Measurements from ENCODE around the gene PHF5A.
"Not testable (repeated sequence)": the region's sequence is repeated elsewhere in the genome, so short reads cannot be mapped to it uniquely, and the experiment has no call there.

Gene PHF5A

GRCh38 chr22:41458161-41458728 lies 10.2 kb downstream of the PHF5A start:
- no peak for DNase-seq (ENCODE audit: low read depth)
- no peak overlapping the region for H3K4me3 ChIP-seq (ENCODE audit: low read depth, low read length)

- DNase-seq (ENCODE audit: low read depth), result peak; percentile 99
- H3K4me3 ChIP-seq (ENCODE audit: low read depth, low read length), result peak overlapping the region; percentile 84
These were observed 20.2 kb downstream of the PHF5A start for GRCh38 chr22:41448189-41448808.

DNA sequence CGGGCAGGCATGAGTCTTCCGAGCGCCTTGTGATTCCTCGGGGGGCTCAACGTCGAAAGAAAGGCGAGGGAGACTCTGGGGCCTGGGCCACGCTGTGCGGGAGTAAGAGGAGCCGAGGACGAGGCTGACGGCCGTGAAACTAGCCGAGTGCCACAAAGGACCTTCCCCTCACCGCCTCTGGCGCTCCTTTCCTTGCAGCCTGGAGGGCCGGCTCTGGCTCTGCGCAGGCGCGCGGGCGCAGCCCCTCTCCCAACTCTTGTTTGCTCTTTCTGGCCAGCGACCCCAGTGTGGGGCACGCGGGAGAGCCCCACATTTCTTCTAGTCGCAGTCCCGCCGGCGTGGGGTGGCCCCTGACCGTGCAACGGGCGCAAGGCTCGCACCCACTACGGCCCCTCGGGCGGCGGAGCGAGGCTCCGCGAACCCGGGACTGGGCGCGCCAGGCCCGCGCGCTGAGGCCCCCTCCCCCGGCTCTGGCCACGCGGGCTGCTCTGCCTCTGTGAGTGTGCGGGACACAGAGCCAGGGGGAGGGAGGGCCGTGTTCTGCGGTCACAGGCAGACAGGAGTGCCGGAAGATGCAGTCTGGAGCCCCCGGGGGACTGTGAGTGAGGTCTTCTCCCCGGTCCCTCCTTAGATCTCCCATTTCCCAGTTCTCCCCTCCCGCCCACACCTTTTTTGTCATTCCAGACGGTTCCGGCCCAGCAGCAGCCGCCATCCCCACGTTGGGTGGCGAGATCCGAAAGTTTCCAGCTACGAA lies 20.9 kb downstream of the PHF5A start:
- peak; percentile 34 for DNase-seq (ENCODE audit: low read depth)

DNA sequence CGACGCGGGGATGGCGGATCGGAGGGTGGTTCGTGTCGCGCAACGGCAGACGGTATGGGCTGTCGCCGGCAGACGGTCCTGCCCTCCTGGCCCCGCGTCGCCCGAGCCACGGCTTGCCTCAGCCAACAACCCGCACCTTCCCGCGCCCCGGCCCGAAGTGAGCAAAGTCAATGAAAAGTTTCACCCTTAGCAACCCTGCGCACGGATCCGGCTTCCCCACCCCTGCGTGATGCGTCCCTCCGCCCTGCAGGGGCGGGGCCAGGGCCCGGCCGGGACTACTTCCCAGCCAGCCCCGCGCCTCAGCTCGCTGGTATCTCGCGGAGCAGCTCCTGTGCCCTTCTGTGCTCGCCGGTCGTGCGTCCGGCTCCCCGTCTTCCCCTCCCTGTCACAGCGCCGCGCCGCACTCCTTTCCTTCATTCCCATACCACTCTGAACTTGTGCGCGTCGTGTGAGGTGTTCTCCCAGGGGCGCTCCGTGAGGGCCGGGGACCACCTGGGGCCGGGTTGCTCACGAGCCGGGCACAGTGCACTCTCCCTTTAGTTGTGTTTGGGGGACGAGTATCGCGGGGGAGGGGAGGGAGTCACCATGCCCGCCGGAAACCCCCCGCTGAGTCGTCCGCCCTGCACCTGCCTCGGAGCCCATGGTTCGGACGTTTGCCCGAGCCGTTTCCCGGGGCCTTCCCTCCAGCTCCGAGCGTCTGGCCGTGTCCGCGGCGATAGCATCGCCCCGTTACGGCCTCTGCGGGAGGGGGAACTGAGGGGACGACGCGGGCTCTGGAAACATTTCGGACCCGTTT lies 21.7 kb downstream of the PHF5A start, which contains the start of gene TOB2:
Gene TOB2 (minus strand): TSS at position 163 of the 796 bp plus-strand sequence. CDS start 9,456 bp downstream, outside the sequence.
- peak within 1 kb of the TSS; percentile 84 for H3K4me3 ChIP-seq (ENCODE audit: low read depth, low read length)
- peak; percentile 90 for DNase-seq (ENCODE audit: low read depth)

More for the DNA sequence above, 20.9 kb downstream of the PHF5A start:
- H3K4me3 ChIP-seq (ENCODE audit: low read depth, low read length), result peak overlapping the region; percentile 84

DNA sequence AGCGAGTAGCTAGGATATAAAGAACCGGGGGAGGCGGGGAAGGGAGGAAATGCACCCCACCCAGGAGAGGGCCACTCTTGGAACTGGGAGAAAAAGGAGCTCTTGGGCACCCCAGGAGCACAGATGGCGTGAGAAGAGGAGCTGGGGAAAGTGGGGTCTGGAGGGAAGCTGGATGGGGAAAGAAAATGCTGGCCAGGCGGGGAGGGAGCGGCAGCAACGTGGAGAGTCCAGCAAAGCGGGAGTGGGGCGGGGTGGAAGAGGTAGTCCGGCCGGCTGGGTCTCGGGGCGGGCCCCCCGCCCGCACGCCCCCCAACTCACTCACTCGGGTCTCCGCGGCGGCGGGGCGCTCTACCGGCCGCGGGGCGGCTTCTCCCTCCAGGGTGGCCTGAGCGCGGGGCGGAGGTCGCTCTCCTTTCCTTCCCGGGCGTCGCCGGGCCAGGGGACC lies 22.4 kb downstream of the PHF5A start:
- peak overlapping the region; percentile 84 for H3K4me3 ChIP-seq (ENCODE audit: low read depth, low read length)
- DNase-seq (ENCODE audit: low read depth), result no peak

DNA sequence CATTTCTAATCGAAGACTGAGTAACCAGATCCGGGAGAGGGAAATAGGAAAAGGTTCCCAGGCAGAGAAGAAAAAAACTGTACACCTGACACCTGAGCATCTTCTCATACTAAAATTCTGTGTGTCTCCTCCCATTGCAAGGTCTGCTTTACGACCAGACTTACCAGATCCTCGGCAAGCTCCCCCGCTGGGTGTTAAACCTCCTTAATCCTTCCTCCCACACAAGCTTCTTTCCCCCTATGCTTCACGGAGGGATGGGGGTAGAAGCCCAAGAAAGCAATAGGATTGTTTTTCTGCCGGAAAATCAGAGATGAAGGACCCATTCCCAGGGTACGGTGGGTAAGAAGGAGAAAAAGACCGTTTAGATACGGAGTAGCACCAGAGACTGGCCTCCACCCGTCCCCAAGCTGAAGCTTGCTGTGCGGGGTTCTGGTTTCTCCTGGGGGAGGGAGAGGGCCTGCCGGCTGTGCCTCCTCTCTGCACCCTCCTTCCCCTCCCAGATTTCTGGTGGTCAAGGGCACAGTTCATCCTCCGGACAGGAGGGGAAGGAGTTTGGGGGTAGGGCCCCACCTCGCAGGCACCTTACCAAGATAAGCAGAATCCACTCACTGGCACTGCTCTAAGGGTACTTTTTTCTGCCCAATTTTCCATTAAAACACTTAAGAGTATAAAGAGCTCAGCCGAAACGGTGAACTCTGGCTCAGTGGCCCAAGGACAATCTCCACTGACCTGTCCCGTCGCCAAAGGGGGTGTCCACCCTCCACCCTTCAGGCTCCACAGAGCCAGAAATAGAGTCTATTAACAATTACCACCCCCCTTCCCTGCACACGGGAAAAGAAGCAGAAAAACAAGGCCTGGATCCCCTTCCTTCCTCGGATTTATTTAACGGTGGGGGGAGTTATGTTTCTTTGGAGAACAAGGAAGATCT lies 23.1 kb downstream of the PHF5A start:
- DNase-seq (ENCODE audit: low read depth), result no peak
- peak overlapping the region; percentile 84 for H3K4me3 ChIP-seq (ENCODE audit: low read depth, low read length)

GRCh38 chr22:41444360-41445128 lies 23.9 kb downstream of the PHF5A start:
- peak overlapping the region; percentile 84 for H3K4me3 ChIP-seq (ENCODE audit: low read depth, low read length)
- DNase-seq (ENCODE audit: low read depth), result peak; percentile 94

GRCh38 chr22:41442240-41442792 lies 26.2 kb downstream of the PHF5A start:
- H3K4me3 ChIP-seq (ENCODE audit: low read depth, low read length), result no peak overlapping the region
- DNase-seq (ENCODE audit: low read depth), result no peak

GRCh38 chr22:41440511-41440910 lies 28.0 kb downstream of the PHF5A start:
- not testable (repeated sequence) for DNase-seq (ENCODE audit: low read depth); H3K4me3 ChIP-seq (ENCODE audit: low read depth, low read length)

DNA sequence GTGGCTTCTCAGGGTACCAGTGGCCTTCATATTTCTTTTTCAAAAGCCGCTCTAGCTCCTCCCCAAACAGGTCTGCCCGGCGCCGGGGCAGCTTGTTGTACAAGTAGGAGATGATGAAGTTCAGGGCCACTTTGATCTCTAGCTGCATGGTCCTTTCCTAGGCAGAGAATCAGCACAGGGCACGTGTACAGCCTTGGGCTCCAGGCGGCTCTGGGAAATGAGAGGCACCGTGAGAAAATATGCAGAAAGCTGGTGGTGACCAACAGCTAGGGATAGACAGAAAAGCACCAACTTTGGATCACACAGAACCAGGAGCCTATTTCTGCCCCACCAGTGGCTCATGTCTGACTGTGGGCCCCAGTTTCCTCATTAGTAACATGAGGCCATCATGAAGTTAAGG lies 31.3 kb downstream of the PHF5A start:
- DNase-seq (ENCODE audit: low read depth), result no peak
- H3K4me3 ChIP-seq (ENCODE audit: low read depth, low read length), result no peak overlapping the region

DNA sequence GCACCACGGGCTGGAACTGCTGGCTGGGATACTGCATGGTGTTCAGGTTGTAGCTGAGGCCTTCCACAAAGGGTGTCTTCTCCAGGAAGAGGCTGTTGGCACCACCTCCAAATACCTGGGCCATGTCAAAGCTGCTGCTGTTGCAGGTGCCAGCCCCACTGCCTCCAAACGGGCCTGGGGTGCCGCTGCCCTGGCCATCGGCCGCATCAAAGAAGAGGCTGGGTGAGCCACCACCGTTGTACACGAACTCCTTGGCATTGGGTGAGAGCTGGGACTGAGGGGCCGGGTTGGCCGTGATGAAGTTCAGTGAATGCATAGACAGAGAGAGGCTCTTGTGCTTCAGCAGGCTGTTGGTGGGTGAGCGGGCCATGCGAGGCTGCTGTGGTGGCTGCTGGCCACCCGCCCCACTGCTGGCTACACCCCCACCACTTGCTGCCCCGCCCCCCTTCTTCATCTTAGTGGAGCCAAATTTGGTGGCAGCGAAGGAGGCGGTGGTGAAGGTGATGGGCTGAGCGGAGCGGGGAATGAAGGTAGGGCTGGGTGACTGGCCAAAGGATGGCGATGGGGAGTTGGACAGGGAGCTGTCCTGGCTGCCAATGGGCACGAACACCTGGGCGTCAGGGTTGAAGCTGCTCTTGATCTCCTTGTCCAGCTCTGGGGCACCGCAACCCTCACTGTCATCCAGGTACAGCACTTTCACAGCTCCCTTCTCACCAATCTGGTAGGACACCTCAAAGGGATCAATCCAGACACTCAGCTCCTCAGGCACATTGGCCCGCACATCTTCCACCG lies 32.0 kb downstream of the PHF5A start:
- H3K4me3 ChIP-seq (ENCODE audit: low read depth, low read length), result no peak overlapping the region
- no peak for DNase-seq (ENCODE audit: low read depth)

DNA sequence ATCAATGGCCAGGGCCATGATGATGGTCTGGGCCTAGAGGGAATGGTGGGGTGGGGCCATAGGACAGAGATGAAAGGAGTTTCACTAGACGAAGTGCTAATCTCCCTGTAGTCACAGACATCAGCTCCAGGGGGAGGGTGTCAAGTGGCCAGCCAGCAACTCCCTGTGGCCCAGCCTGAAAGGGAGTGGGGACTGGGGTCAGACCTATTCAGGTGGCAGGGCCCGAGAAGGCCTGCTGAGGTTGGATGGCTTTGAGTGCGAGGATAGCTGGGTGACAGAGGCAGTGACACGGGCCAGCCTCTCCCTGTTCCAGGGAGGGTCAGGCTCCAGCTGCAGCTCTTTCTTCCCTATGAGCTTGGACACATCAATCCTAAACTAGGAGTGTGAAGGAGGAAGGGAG lies 32.9 kb downstream of the PHF5A start:
- no peak for DNase-seq (ENCODE audit: low read depth)

GRCh38 chr22:41434361-41435003 lies 34.0 kb downstream of the PHF5A start:
- not testable (repeated sequence) for H3K4me3 ChIP-seq (ENCODE audit: low read depth, low read length); DNase-seq (ENCODE audit: low read depth)

More for the DNA sequence above, 32.9 kb downstream of the PHF5A start:
- H3K4me3 ChIP-seq (ENCODE audit: low read depth, low read length), result no peak overlapping the region

- H3K4me3 ChIP-seq (ENCODE audit: low read depth, low read length); DNase-seq (ENCODE audit: low read depth): not testable (repeated sequence)
These were observed 35.0 kb downstream of the PHF5A start for GRCh38 chr22:41433480-41433879.

- H3K4me3 ChIP-seq (ENCODE audit: low read depth, low read length), result no peak overlapping the region
- DNase-seq (ENCODE audit: low read depth), result no peak
These were observed 36.8 kb downstream of the PHF5A start for GRCh38 chr22:41431656-41432055.

GRCh38 chr22:41429951-41430332 lies 38.5 kb downstream of the PHF5A start:
- H3K4me3 ChIP-seq (ENCODE audit: low read depth, low read length), result no peak overlapping the region

More at GRCh38 chr22:41429951-41430332, 38.5 kb downstream of the PHF5A start:
- DNase-seq (ENCODE audit: low read depth), result no peak

Measured in skeletal muscle cell (primary cell).